CD4-positive, alpha-beta T cell treated with Interleukin-17A for 1 hour (primary cell): ENCODE results near the gene SH2D6.
"Not testable (repeated sequence)": the region's sequence is repeated elsewhere in the genome, so short reads cannot be mapped to it uniquely, and the experiment has no call there.

ENCODE experiments used
- DNase-seq: peaks from one replicate; pipeline ENCODE4 v3.0.0-alpha.2; 2020

Gene SH2D6

DNA sequence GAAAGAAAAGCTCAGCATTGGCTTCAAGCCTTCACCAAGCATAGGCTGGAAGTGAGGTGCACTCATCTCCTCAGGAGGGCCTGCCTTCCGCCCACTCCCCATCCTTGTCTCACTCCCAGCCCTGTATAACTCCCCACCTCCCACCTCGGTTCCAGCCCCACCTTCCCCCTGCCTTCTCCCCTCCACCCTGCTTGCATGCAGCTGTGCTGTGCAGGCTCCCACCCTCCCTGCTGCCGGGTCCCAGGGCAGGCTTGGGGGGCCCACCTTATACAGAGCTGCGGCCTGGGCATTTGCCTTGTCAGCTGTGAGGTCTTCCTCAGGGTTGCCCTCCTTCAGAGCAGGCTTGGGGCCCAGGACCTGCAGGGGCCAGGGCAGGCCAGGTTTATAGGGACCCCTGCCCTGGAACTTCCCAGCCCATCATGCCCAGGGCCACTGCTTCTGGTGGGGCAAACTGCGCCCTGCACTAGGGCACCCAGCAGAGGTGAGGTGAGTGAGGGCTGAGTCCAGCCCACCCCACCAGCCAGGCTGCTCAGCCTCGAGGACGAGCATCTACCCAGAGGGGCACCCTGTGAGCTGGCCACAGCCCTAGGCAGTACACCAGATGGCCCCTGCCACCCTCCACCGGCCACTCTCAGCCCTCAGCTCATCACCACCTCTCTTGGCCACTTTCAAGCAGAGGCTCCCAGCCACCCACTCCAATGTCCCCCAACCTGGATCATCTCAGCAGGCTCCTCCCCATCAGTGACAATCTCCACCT lies 19.9 kb upstream of the SH2D6 start:
- no peak for DNase-seq

DNA sequence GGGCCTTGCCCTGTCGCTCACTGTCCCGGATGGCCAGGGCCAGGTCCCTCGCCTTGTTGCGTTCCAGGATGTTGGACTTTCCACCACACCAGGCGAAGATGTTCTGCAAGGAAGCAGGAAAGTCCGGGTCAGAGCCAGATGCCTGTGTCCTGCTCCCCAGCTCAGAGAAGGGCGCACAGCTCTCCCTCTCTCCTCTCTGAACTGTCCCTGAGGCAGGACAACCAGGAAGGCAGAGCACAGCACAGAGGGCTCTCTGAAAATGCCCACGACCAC lies 19.4 kb upstream of the SH2D6 start:
- DNase-seq: no peak

DNA sequence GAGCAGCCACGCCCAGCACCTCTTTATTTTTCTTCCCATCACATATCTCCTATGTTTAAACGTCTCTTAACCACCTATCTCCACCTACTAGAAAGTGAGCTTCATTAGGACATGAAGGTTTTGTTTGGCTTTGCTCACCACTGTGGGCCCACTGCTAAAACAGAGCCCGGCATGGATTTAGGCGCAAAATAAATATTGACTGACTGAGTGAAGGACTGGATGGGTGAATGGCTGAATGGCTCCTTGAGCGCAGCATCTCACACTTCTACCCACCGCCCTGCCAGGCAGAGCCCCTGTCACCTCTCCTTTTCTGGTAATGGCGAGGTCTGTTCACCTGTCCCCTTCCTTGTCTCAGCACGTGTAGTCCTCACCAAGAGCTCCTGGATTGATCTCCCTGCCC lies 18.5 kb upstream of the SH2D6 start:
- no peak for DNase-seq

DNA sequence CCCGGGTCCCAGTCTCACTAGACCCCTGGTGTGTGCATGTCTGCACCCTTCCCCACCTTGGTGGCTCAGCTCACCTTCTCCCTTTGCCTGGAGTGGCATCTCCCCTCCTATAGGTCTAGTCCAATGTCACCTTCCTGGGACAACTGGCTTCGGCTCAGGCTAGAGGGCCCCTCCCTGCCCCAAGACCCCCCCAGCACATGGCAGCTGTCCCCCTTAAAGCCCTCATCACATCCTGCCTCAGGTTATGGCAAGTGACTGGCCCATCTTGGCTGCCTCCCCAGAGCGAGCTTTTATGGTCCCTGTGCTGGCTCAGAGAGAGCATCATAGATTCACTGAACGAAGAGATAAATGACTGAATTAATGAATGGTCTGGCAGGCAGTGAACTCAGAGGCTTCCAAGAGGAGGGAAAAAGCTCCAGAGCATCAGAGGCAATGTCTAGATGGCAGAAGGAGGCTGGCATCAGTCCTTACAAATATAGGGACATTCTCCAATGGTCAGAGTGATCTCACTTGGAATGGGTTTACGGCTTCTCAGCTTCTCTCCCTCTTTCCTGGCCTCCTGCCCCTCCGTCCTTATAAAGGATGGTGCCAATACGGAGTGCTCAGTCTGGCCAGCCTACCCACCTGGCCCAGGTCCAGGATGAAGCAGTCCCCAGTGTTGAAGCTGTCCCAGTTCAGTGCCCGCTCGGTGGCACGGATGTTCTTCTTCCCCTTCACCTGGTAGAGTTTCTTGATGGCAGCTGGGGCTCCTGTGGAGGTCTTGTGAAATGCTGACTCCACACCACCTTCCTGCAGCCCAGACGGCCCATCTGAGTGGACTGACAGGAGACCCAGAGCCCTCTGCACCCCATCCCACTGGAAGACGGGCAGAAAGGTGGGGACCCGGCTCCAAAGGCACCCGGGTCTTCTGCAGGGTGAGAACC lies 17.7 kb upstream of the SH2D6 start:
- DNase-seq: no peak

DNA sequence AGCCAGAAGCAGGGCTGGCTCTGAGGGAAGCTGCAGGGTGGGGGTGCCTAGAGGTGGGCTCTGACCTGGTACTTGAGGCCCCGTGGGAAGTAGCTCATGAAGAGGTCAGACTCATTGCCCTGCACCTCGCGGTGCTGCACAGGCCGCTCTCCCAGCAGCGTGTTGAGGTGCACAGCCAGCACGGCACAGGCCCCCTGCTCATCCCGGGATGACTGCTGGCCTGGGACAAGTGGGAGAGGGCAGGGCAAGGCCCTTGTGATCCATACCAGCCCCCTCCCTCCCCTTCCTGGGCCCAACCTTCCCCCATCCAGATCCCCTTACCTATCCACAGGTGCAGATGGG lies 17.1 kb upstream of the SH2D6 start:
- no peak for DNase-seq

DNA sequence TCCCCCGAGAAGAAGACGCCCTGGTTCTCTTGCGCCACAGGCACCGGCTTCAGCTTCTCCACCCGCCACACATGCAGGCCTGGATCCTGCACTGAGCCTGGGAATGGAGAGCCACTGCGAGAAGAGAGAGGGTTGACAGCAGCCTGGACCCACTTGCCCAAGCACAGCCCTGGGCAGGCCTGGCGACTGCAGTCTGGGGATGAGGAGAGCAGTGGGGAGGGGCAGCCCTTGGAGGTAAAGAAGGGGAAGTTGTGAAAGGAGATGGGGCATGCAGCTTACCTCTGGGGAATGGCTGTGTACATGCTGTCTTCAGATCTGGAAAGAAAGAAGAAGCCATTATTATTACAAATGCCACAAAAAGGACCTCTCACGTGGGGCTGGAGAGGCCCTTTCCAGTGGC lies 16.7 kb upstream of the SH2D6 start:
- no peak for DNase-seq

DNA sequence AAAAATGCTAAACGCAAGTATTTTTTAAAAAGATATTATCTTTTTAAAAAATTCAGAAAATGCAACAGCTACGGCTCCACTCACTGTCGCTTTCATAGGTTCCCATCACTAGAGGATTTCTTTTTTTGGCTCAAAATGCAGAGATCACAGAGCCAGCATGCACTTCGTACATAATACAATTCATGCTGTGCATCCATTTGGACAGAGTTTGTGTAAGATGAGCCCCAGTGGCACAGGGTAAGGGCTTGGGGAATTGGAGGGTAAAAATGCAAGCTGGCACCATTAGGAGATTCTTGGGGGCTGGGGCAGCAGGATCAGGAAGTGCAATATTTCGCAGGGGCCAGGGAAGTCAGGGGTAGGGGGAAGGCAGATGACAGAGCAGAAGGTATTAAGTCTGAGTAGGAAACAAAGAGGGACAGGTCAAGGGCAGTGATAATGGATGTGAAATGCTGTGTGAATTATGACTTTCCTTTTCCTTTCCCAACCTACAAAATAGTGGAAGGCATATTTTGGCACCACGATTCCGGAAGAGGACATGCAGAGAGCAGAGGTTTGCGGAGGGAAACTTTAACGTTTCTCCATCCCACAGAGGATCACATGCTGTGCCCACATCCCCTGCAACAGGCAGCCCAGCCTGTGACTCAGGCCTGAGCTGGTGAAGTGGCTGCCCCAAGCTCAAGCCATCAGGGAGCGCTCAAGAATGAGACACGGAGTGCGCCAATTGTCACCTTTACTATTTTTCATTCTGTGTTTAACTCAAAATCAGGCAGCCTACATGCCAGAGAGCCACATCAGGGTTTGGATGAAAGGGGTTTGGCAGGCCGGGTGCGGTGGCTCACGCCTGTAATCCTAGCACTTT lies 13.1 kb upstream of the SH2D6 start:
- peak; percentile 66 for DNase-seq

DNA sequence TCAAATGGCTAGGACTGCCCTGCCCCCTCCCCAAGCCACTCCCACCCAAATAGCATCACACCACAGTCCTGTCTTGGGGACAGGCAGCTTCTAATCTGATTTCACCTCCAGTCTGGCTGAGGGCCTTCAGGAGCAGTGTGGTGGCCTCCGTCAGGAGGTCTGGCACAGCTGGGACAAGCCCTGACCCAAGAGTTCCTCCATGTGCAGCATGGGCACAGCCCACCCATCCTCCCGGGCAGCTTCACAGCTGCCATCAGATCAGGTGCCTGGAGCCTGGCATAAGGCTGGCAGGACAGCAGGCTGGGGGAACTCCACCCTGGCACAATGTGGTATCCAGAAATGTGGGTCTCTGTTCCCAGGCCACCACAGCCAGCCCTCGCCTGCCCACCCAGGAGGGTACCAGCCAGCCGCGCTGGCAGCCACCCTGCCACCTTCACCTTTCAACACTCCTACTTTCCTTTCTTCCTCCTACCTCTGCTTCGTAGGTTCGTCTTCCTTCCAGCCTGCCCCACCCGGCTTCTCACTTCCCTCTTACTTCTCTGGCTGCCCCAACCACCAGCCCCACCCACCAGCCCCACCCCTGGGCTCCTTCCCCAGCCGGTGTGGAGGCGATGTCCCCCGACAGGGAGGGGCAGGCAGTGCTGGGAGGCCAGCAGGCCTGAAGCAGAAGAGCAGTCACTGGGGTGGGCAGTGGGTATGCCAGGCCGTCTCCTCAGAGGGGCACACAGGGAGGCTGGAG lies 8.5 kb upstream of the SH2D6 start, which contains the start of gene CAPG:
TSS of gene CAPG (minus strand) at position 522 of the 739 bp plus-strand sequence. CDS start 8,221 bp downstream, outside the sequence.
- peak; percentile 52 for DNase-seq

DNA sequence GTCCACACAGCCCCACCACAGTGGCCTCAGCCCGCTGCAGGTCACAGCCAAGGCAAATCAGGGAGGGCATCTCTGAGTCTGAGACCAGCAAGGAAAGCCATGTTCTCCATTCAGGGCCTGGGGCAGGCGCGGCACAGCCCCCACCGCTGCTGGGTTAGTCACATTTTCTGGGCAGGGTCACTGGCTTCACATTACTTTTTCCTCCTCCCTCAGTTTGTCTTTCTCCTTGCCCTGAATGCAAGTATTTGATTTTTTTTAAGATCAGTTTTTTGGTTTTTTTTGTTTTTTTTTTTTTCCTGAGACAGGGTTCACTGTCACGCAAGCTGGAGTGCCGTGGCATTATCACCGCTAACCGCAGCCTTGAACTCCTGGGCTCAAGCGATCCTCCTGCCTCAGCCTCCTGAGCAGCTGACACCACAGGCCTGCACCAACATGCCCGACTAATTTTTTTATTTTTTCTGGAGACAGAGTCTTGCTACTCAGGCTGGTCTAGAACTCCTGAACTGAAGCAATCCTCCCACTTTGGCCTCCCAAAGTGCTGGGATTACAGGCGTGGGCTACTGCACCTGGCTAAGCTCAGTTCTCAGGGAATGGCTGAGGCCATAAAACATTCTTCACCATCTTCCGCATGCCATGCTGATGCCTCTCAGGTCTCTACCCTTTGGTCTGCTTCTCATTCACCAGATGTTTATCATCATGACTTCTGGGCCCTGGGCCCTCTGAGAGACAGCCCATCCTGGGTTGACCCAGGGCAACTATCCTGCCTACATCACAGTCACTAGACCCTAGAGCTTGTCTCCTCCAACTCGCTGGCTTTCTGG lies 7.7 kb upstream of the SH2D6 start:
- DNase-seq: no peak

DNA sequence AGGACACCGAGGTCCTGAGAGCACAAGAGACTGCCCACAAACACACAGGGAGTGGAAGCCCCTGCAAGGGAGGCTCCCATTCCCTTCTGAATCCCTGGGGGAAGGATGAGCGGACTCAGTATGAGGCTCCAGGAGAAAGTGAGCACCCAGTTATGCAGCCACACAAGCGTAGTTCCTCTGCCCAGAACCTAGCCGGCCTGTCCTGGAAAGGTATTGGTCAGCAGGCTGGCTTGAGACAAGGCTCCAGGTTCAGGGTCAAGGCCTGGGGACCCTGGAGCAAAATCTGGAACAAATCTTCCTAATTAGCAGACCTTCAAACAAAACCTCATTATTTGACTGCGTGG lies 7.1 kb upstream of the SH2D6 start:
- no peak for DNase-seq

DNA sequence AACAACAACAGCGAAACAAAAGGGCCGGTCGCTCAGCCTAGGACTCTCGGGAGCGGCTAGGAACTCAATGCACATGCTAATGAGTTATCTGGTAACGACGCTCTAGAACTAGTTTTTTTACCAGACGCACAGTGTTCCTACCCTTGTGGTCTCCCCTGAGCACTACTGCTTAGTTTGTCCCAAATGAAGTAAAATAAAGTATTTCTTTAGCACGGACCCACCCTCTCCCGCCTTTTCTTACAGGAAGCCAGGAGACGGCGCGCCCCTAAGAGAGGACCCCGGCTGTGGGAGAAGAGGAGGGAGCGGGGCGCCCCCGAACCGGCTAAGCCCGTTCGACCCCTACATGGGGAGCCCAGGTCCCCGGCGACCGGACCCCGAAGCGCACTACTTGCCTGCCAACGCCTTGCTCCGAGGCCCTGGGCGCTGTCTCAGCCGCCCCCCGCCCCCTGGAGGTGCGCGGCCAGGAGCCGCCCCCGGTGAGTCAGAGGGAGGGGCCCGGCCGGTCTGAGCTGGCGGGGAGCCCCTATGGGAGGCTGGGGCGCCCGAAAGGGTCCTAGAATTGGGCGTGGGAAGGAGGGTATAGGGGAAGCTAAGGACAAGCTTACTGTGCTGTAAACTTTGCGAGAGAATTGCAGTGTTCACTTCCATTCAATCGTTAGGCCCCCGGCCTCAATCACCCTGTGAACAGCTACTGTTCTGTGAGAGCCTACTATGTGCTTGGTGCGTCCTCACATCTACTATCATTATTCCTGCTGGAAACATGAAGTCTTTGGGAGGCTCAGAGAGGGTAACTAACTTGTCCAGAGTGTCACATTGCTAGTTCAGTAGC lies 4.7 kb upstream of the SH2D6 start:
- no peak for DNase-seq

DNA sequence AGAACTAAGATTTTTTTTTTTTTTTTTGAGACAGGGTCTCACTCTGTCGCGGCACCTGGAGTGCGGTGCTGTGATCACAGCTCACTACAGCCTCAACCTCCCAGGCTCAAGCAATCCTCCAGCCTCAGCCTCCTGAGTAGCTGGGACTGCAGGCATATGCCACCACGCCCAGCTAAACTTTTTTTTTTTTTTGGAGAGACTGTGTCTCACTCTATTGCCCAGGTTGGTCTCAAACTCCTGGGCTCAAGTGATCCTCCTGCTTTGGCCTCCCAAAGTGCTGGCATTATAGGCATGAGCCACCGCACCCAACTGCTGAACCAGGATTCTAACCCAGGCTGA lies 4.1 kb upstream of the SH2D6 start:
- not testable (repeated sequence) for DNase-seq

DNA sequence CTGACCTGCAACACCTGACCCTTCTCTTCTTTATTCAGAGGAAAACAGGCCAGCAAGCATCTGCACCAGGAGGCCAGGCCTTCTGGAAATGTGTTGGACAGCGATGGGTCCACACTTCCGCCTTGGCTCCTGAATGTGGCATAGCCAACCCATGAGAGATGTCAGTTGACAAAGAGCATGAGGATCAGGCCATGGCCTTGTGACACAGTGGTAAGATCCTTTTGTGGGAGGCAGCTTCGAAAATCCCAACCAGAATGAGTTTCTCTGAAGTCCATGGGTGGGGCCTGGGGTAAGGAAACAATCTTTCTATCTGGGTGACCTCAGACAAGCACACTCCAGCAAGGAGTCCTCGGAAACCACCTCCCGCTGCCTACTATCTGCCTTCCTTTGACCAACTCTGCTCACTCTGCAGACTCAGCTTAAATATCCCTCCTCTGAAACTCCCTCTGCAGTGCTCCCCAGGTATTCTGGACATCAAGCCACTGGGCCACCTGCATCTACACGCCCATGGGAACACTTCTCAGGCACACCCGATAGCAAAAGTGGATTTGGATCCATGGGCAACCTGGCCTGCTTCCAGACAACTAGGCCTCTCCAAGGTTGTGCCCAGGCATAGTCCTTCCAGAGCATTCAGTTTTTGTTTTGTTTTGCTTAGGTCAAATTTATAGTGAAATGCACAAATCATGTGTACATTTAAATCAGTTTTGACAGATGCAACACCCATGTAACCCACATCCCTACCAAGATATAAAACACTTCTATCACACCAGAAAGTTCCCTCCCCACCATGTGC lies 3.6 kb upstream of the SH2D6 start:
- DNase-seq: no peak

DNA sequence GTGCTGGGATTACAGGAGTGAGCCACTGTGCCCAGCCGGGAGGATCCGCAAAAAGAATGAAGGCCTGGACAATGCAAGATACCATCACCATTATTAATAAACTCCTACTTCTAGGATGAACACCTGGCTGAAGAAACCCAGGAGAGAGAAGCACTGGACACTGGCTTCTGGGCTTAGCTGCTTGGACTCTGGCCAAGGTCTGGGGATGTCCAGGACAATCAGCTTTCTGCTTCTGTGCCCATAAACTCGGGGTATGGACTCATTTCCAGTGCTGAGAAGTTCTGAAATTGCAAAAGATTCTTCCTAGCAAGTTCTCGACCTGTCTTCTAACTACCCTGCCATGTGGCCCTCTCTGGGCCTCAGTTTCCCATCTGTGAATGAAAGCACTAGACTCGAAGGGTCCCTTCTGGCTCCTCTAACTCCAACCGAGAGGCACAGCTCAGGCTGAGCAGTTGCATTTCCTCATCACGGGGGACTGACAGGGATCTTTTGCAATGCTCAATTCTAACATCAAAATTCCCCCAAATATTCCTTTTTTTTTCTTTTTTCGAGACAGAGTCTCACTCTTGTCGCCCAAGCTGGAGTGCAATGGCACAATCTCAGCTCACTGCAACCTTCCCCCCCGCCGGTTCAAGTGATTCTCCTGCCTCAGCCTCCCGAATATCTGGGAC lies 2.4 kb upstream of the SH2D6 start:
- DNase-seq: no peak

DNA sequence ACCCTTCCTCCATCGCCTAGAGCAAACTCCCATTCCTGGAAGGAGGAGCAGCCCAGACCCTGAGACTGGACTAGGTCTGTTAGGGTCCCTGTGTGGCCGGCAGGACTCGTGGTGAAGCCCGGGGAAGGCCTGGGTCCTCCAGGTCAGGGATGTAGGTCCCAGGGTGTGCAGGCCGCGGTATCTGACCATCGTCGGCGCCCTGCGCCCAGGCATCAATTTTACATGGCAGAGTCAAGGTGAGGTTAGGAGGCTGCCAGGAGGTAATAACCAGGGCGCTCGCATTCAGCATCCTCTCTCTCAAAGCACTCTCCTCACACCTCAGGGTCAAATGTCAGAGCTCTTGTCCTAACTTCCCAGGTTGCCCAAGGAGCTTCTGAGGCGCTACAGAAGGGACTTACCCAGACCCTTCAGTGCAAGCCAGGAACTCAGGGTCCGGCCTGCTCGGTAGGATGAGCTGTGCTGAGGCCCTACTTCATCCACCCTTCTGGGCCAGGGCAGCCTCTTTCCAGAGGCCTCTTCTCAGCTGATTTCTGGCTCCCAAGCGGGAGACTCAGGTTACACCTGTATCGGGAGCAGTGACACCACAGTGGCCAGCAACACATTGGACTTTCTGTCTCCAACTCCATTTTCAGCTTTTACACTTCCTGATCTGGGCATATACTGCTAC lies 628 bp downstream of the SH2D6 start:
- DNase-seq: no peak

DNA sequence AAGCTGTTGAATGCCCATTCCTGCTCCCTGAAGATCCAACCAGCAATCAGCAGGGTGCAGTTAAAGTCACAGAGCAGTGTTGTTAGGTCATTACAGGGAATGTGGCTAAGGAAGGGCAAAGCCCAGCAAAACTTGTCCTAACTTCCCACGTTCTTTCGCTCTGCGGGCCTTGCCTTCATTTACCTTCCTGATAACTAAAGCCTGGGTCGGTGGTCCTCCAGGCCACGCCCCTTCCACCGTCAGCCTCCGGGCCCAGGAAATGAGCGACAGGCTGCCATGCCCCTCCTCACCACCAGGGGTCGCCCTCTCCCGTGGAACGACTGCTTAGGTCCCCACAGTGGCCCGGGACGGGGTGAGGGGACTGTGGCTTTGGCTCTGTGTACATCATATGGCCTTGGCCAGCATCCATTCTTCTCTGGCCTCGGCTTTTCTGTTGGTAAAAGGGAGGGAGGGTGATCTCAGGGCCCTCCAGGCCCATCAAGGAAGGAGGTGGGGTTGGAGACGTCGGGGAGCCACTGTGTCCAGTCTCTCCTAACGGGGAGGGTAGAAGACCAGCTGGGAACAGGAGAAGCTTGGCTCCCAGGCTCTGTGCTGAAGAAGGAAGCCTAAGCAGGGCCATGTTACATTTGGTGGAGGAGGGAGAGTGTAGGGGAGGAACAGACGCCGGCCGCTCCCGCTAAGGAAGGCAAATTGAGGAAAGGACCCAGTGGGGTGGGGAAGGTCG lies 2.2 kb downstream of the SH2D6 start:
- DNase-seq: peak; percentile 89

DNA sequence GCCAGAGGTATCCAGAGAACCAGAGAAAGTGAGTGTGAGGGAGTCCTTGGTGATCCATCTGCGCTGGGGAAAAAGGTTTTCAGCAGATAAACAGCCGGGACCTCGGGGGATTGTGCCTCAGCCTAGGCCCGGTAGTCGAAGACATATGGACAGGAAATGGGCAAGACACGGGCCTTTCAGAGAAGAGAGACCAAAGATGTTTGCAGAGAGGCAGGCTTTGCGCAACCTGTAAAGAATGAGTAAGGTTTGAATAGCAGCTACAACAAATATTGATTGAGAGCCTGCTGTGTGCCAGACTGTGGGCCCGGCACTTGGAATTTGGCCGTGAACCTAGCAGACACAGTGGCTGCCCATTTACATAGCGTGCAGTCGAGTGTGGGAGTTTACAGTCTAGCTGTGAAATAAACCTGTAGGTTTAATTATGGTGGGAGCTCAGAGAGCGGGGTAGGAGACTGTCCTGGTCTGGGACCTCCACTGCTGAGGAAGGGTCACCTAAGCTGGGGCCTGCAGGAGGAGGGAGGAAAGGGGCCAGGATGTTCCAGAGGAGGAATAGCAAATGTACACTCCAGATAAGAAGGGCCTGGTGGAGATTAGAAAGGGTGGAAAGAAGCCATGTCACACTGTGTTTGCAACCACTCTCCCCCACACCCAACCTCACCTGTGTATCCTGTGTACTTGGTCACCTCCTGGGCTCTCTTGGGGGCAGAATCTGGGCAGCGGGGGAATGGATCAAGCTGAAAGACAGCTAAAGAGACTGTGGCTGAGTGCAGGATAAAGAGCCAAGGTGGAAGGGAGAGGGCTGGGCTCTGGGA lies 3.0 kb downstream of the SH2D6 start:
- no peak for DNase-seq

DNA sequence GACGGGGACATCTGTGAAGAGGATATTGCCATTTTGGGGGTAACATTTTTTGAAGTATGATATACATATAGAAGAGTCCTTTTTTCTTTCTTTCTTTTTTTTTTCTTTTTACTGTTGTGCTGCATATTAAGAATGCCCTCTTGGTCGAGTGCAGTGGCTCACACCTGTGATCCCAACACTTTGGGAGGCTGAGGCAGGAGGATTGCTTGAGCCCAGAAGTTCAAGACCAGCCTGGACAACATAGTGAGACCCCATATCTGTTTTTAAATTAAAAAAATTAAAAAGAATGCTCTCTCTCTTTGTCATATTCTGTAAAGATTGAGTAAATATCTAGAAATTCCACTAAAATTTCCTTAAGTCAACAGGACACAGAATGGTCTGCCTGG lies 3.6 kb downstream of the SH2D6 start:
- no peak for DNase-seq
